ENCODE results near the gene PITPNC1. TPM values are rescaled to one million over a fixed set of nuclear protein-coding genes. Genes with fewer than 3 reads are reported as not detected.

PITPNC1 gene
- total RNA-seq, 4 donors from 2014 or later, result 2.3 to 8.6 (median 4.3) TPM

DNA sequence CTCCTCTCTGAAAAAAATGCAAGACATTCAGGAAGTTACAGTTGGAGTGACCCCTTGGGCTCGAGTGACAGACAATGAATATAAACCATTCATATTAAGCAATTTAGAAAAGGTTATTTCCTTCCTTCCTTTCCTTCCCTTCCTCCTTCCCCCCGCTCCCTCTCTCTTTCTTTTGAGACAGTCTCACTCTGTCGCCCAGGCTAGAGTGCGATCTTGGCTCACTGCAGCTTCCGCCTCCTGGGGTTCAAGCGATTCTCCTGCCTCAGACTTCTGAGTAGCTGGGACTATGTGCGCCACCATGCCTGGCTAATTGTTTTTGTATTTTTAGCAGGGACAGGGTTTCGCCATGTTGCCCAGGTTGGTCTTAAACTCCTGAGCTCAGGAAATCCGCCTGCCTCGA is 23.9 kb upstream of the PITPNC1 start:
- peaks cover 0 to 89% of the 10 kb centered on the region in 2 donors for H3K36me3 ChIP-seq
- no peak for TF ChIP-seq POLR2A (IDR thresholded peaks at IDR 0.05)
- TF ChIP-seq, protein P1, sequence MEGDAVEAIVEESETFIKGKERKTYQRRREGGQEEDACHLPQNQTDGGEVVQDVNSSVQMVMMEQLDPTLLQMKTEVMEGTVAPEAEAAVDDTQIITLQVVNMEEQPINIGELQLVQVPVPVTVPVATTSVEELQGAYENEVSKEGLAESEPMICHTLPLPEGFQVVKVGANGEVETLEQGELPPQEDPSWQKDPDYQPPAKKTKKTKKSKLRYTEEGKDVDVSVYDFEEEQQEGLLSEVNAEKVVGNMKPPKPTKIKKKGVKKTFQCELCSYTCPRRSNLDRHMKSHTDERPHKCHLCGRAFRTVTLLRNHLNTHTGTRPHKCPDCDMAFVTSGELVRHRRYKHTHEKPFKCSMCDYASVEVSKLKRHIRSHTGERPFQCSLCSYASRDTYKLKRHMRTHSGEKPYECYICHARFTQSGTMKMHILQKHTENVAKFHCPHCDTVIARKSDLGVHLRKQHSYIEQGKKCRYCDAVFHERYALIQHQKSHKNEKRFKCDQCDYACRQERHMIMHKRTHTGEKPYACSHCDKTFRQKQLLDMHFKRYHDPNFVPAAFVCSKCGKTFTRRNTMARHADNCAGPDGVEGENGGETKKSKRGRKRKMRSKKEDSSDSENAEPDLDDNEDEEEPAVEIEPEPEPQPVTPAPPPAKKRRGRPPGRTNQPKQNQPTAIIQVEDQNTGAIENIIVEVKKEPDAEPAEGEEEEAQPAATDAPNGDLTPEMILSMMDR (IDR thresholded peaks at IDR 0.05 in 4 of 5, conservative IDR thresholded peaks at IDR 0.05 in 1 of 5), result no peak
- H3K27ac ChIP-seq, result no peak overlapping the region
- H3K4me3 ChIP-seq, result no peak overlapping the region
- in situ Hi-C loops (cut with MboI; ENCODE audit: low sequenced_read_pairs in 4 of 4), result loop anchor here in 1 of 4 donors (25.0 kb wide), 1 partner anchor 484 kb away; the partner anchor contains the start of gene BPTF
- intact Hi-C loops (cut with DNase I; ENCODE audit: low total_unique reads), result no loop called here
- DNase-seq (no peak), ATAC-seq (no peak)
- peaks cover 0 to 2% of the 10 kb centered on the region in 2 donors for H3K4me1 ChIP-seq
- no peaks in the 10 kb centered on the region for H3K9me3 ChIP-seq
- H3K27me3 ChIP-seq, result no peaks in the 10 kb centered on the region

DNA sequence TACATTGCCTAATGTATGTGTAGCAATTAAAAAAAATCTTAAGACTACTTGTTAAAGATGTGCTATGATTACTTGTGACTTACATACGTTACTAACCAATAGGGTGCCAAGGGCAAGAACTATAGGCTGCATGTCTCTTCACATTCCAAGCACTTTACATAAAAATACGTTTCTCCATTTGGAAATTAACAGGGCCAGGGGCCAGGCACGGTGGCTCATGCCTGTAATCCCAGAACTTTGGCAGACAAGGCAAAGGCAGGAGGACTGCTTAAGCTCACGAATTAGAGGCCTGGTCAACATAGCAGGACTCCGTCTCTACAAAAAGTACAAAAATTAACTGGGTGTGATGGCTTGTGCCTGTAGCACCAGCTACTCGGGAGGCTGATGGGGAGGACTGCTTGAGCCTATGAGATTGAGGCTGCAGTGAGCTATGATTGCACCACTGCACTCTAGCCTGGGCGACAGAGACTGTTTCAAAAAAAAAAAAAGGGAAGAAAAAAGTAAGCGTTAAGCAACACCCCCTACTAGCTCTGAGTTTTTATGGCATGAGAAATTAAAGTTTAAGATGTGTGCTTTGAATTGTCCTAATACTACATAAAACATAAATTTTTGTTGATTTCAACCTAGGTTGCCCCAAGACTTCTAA is 23.0 kb upstream of the PITPNC1 start:
- DNase-seq, result no peak
- in situ Hi-C loops (cut with MboI; ENCODE audit: low sequenced_read_pairs in 4 of 4), result loop anchor here in 1 of 4 donors (25.0 kb wide), 1 partner anchor 483 kb away; the partner anchor contains the start of gene BPTF
- intact Hi-C loops (cut with DNase I; ENCODE audit: low total_unique reads), result no loop called here

DNA sequence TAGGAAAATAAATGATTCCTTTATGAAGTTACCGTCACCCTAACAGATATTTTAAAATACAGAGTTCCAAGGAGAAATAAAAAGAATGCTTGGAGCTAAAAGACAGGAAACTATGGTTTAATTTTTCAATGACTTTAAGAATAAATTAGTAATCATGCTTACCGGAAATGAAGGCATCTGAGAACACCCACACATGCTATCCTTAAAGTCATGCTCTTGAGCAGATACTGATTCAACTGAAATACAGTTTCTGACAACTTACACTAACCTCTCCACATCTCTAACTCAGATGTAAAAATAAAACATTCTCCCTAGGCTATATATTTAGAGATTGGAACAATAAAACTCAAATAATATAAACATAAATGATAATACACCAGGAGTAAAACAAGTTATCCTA is 18.5 kb upstream of the PITPNC1 start:
- peaks cover 0 to 58% of the 10 kb centered on the region in 2 donors for H3K36me3 ChIP-seq
- H3K4me3 ChIP-seq, result no peak overlapping the region
- TF ChIP-seq POLR2A (IDR thresholded peaks at IDR 0.05), result no peak
- TF ChIP-seq, protein P1 (IDR thresholded peaks at IDR 0.05 in 4 of 5, conservative IDR thresholded peaks at IDR 0.05 in 1 of 5), result no peak
- peaks cover 42 to 54% of the 10 kb centered on the region in 2 donors for H3K4me1 ChIP-seq
- intact Hi-C loops (cut with DNase I; ENCODE audit: low total_unique reads), result no loop called here
- no peaks in the 10 kb centered on the region for H3K9me3 ChIP-seq
- H3K27ac ChIP-seq, result no peak overlapping the region
- no peak for ATAC-seq
- no peak for DNase-seq
- in situ Hi-C loops (cut with MboI; ENCODE audit: low sequenced_read_pairs in 4 of 4), result loop anchor here in 1 of 4 donors (25.0 kb wide), 1 partner anchor 479 kb away; the partner anchor contains the start of gene BPTF
- H3K27me3 ChIP-seq, result no peaks in the 10 kb centered on the region

More for the DNA sequence above, 23.0 kb upstream of the PITPNC1 start:
- Histone ChIP-seq H3K4me3 (no peak overlapping the region), H3K4me1 (peaks cover 6 to 10% of the 10 kb centered on the region in 2 donors), H3K9me3 (no peaks in the 10 kb centered on the region), H3K27ac (no peak overlapping the region), H3K27me3 (no peaks in the 10 kb centered on the region), H3K36me3 (peaks cover 0 to 80% of the 10 kb centered on the region in 2 donors)
- ATAC-seq, result no peak
- TF ChIP-seq POLR2A (IDR thresholded peaks at IDR 0.05), result no peak
- TF ChIP-seq, protein P1 (IDR thresholded peaks at IDR 0.05 in 4 of 5, conservative IDR thresholded peaks at IDR 0.05 in 1 of 5), result no peak

DNA sequence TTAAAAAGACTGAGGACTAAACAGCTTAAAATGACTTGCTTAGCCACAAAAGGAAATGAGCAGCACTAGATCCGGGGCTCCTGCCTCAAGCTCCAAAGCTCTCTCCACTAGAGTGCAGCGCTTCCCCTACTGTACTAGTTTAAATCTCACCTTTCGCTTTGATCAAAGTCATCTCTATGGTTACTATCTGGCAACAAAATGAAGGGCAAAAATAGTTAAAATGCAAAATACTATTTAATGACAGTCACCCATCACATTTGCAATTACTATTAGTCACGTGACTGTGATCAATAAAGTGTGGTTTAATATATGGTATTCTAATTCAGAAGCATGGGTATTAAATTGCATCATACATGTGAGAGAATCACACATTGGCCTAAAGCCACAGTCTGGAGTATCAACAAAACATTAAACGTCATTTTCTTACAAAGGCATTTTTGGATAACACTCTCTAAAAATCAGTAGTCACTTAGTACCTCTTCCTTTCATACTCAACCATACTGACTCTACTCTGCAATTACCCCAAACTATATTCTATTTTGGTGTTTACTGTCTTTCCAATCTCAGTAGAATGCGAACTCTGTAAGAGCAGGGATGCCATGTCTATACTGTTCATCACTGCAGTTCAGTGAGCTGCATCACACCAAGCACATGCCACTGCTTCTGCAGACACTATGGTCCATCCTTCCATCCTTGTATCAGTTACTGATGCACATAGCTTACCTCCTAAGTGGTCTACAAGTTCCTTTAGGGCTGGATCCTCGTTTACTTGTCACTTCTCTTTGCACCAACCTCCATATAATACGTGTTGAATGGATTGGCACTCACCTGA is 16.9 kb upstream of the PITPNC1 start:
- Histone ChIP-seq H3K9me3 (no peaks in the 10 kb centered on the region), H3K36me3 (peaks cover 0 to 43% of the 10 kb centered on the region in 2 donors), H3K27ac (peak overlapping the region in 3 of 4 donors; percentile 14 to 24 (median 19)), H3K4me3 (no peak overlapping the region), H3K27me3 (no peaks in the 10 kb centered on the region), H3K4me1 (peaks cover 58 to 69% of the 10 kb centered on the region in 2 donors)
- in situ Hi-C loops (cut with MboI; ENCODE audit: low sequenced_read_pairs in 4 of 4) (loop anchor here in 1 of 4 donors (25.0 kb wide), 1 partner anchor 477 kb away; the partner anchor contains the start of gene BPTF), intact Hi-C loops (cut with DNase I; ENCODE audit: low total_unique reads) (no loop called here)
- ATAC-seq (no peak), DNase-seq (no peak)
- TF ChIP-seq, protein P1 (IDR thresholded peaks at IDR 0.05 in 4 of 5, conservative IDR thresholded peaks at IDR 0.05 in 1 of 5), result no peak
- no peak for TF ChIP-seq POLR2A (IDR thresholded peaks at IDR 0.05)

Data from gastrocnemius medialis (tissue), 4 donors.